HFFc6 (cell line): Measurements from ENCODE around the gene KLHL33. TPM values are rescaled to one million over a fixed set of nuclear protein-coding genes. Genes with fewer than 3 reads are reported as not detected.
"Not testable (repeated sequence)": the region's sequence is repeated elsewhere in the genome, so short reads cannot be mapped to it uniquely, and the experiment has no call there.

Experiments used
- DNase-seq: peaks from one replicate; pipeline ENCODE4 v3.0.0-alpha.2; 2018
- H3K27ac Mint-ChIP-seq: 2 replicates; pipeline ENCODE4 v1.8.0; 2020; ENCODE audit warnings: mild to moderate bottlenecking, mixed read lengths
- H3K27me3 Mint-ChIP-seq: 2 replicates; pipeline ENCODE4 v1.8.0; 2021; ENCODE audit warnings: mild to moderate bottlenecking, moderate library complexity, mixed read lengths; ENCODE audit not compliant: insufficient read depth
- H3K36me3 Mint-ChIP-seq: 2 replicates; pipeline ENCODE4 v1.8.0; 2021; ENCODE audit warnings: low read depth, mixed read lengths
- H3K4me1 Mint-ChIP-seq: 2 replicates; pipeline ENCODE4 v1.8.0; 2020; ENCODE audit warnings: low read depth, mixed read lengths
- H3K4me3 Mint-ChIP-seq: 2 replicates; pipeline ENCODE4 v1.8.0; 2020; ENCODE audit warnings: mild to moderate bottlenecking, moderate library complexity, mixed read lengths
- H3K9me3 Mint-ChIP-seq: 2 replicates; pipeline ENCODE4 v1.8.0; 2020; ENCODE audit warnings: mild to moderate bottlenecking, mixed read lengths
- total RNA-seq, 6 experiments: library from RNA; stranded (reverse); fragmentation: NEBNext Ultra II Directional; extraction: Animal tissue kit (Norgen Biotek cat#: 25700); gene quantifications; 2 replicates in 1 of 6; 3 replicates in 5 of 6; pipeline ENCODE4 v1.2.3, GENCODE V29; 2021
- TF ChIP-seq, protein P1 (sequence below): fragments of 200-600 bp; sonication (generic); IDR thresholded peaks from 2 replicates; pipeline ENCODE4 v1.5.0; 2021; ENCODE audit warnings: antibody characterized with exemption, mild to moderate bottlenecking

KLHL33 gene
- total RNA-seq, 6 experiments from 2014 or later: 0.05 TPM; not detected in 5

DNA sequence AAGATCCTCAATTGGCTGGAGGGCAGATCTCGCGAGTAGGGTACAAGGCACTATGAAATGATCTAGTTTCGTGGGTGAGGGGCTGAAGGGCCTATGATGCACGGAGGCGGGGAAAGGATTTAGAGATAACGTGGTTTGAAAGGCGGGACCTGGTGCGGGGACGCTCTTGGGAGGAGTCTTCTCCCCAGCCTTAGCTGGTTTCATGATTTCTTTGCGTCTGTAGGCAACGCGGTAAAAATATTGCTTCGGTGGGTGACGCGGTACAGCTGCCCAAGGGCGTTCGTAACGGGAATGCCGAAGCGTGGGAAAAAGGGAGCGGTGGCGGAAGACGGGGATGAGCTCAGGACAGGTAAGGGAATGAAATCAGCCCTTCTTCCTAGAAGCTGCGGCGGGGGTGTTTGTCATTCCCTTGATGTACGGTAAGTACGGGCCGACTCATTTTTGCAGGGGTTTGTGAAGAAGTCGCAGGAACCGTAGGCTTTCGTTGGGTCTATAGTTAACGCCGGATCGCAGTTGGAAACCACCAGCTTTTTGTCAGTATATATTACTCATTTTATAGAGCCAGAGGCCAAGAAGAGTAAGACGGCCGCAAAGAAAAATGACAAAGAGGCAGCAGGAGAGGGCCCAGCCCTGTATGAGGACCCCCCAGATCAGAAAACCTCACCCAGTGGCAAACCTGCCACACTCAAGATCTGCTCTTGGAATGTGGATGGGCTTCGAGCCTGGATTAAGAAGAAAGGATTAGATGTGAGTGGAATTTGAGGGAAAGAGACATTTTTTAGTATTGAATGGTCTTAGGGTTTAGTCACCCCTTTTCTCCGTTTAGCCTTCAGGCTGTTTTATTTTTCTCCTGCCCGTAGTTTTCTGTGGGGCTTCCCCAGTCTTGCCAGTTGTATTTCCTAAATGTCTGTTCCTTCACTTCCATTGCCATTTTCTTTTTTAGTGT is 19.7 kb upstream of the KLHL33 start:
- Mint-ChIP-seq H3K4me3 (no peak overlapping the region), H3K9me3 (no peaks in the 10 kb centered on the region), H3K4me1 (peaks cover 15% of the 10 kb centered on the region), H3K27ac (no peak overlapping the region), H3K27me3 (peaks cover 2% of the 10 kb centered on the region; the same call in 1 of the 2 replicates), H3K36me3 (peaks cover 27% of the 10 kb centered on the region)
- TF ChIP-seq, protein P1, sequence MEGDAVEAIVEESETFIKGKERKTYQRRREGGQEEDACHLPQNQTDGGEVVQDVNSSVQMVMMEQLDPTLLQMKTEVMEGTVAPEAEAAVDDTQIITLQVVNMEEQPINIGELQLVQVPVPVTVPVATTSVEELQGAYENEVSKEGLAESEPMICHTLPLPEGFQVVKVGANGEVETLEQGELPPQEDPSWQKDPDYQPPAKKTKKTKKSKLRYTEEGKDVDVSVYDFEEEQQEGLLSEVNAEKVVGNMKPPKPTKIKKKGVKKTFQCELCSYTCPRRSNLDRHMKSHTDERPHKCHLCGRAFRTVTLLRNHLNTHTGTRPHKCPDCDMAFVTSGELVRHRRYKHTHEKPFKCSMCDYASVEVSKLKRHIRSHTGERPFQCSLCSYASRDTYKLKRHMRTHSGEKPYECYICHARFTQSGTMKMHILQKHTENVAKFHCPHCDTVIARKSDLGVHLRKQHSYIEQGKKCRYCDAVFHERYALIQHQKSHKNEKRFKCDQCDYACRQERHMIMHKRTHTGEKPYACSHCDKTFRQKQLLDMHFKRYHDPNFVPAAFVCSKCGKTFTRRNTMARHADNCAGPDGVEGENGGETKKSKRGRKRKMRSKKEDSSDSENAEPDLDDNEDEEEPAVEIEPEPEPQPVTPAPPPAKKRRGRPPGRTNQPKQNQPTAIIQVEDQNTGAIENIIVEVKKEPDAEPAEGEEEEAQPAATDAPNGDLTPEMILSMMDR: no peak
- DNase-seq: peak; percentile 84

DNA sequence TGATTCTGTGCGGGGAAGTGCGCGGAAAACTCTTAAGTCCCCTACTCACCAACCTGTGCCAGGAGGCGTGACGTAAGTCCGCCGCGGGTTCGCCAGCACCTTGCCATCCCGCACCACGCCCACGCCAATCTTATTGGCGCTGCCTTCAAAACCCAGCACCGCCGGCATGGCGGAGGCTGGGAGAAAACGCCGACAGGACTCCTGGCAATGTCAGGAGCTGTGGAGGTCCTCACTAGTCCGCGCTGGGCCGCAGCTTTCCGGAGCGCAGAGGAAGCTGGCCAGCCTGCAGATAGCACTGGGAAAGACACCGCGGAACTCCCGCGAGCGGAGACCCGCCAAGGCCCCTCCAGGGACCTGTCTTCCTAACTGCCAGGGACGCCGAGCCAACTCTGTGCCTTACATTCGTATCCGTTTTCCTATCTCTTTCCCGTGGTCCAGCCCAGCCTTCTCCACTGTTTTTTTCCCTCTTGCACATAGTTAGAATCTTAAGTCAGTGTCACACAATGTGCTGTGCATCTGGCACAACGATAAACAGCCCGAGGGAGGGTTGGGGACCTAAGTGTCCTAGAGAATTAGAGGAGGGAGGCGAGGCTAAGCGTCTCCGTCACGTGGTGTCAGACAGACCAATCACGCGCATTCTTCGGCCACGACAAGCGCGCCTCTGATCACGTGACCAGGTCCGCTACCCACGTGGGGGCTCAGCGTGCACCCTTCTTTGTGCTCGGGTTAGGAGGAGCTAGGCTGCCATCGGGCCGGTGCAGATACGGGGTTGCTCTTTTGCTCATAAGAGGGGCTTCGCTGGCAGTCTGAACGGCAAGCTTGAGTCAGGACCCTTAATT is 18.8 kb upstream of the KLHL33 start, which contains the start of the genes APEX1 and OSGEP:
TSS of gene APEX1 (plus strand) at position 711 of the 839 bp plus-strand sequence. CDS start 420 bp downstream, outside the sequence.
TSS of gene OSGEP (minus strand) at position 297 of the 839 bp plus-strand sequence. CDS start at position 168, 129 bp downstream.
- peak; percentile 98 for DNase-seq
- H3K36me3 Mint-ChIP-seq: peaks cover 24% of the 10 kb centered on the region
- TF ChIP-seq, protein P1: no peak
- peaks cover 1% of the 10 kb centered on the region; the same call in 1 of the 2 replicates for H3K27me3 Mint-ChIP-seq
- H3K4me3 Mint-ChIP-seq: no peak within 1 kb of the TSS
- H3K4me1 Mint-ChIP-seq: peaks cover 6% of the 10 kb centered on the region
- H3K27ac Mint-ChIP-seq: no peak within 1 kb of the TSS
- H3K9me3 Mint-ChIP-seq: no peaks in the 10 kb centered on the region

DNA sequence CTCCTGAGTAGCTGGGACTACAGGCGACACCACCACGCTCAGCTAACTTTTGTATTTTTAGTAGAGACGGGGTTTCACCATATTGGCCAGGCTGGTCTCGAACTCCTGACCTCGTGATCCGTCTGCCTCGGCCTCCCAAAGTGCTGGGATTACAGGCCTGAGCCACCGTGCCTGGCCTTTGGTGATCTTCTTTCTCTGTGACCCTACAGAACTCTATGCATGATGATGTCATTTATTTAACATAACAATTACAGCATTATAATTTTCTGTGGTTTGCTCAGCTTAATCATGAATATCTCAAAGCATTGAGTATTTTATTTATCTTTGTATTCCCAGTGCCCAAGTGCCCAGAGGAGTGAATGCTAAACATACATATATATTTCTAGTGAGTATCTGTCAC is 16.9 kb upstream of the KLHL33 start:
- not testable (repeated sequence) for H3K27me3 Mint-ChIP-seq, H3K4me1 Mint-ChIP-seq, DNase-seq, H3K9me3 Mint-ChIP-seq, H3K27ac Mint-ChIP-seq
- peaks cover 37% of the 10 kb centered on the region for H3K36me3 Mint-ChIP-seq
- H3K4me3 Mint-ChIP-seq: 0 out of 2 replicates have a peak overlapping the region, but pooled peaks have one; percentile 9

DNA sequence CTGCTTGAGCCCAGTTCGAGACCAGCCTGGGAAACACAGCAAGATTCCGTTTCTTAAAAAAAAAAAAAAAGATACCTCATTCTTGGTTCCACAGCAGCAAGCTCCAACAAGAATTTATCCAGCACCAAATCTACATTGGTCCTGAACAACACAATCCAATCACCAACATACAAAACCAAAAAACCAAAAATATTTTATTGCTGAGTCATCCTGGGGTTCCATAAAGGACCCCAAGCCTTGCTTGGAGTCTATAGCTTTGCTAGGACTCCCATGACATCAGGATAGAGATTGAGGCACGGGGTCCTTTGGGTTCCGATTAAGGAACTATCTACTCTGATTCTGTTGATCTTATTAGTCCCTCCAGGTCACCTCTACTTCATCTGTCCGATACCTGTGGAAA is 10.9 kb upstream of the KLHL33 start:
- TF ChIP-seq, protein P1: no peak
- no peak for DNase-seq
- no peak overlapping the region for H3K4me3 Mint-ChIP-seq
- H3K9me3 Mint-ChIP-seq: no peaks in the 10 kb centered on the region
- no peaks in the 10 kb centered on the region; the same call in 1 of the 2 replicates for H3K27me3 Mint-ChIP-seq
- H3K27ac Mint-ChIP-seq: no peak overlapping the region
- peaks cover 33% of the 10 kb centered on the region for H3K36me3 Mint-ChIP-seq
- no peaks in the 10 kb centered on the region for H3K4me1 Mint-ChIP-seq

DNA sequence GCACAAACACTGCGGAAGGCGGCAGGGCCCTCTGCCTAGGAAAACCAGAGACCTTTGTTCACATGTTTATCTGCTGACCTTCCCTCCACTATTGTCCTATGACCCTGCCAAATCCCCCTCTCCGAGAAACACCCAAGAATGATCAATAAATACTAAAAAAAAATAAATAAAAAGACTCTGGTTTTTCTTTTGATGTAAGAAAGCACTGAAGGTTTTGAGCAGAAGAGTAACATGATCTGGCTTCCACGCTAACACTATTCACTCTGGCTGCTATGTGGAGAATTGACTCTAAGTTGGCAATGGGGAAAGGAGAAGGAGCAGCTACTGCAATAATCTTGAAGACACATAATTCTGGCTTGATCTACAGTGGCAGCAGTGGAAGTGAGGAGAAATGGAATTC is 7.7 kb upstream of the KLHL33 start:
- H3K36me3 Mint-ChIP-seq: peaks cover 15% of the 10 kb centered on the region
- H3K4me3 Mint-ChIP-seq, H3K27me3 Mint-ChIP-seq: not testable (repeated sequence)

DNA sequence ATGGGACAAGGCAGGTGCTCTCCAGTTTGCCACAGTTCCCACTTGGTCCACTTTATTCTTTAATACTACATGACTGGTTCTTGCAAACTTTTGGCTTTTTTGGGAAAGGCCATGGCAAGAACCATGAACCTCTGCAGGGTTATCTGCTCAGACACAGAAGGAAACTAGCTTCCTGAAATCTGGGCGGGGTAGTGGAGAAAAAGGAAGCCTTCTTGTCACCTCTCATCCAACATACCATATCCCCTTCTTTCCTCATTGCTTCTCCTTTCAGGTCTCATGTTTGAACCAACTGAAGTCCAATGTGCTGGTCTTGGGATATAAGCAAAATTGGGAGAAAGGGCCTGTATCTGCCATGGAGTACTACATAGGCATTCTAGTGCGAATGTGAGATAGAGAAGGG is 5.5 kb upstream of the KLHL33 start:
- Mint-ChIP-seq H3K4me1 (peaks cover 8% of the 10 kb centered on the region; the same call in 1 of the 2 replicates), H3K36me3 (no peaks in the 10 kb centered on the region), H3K4me3 (no peak overlapping the region), H3K27me3 (peaks cover 4% of the 10 kb centered on the region), H3K27ac (no peak overlapping the region), H3K9me3 (no peaks in the 10 kb centered on the region)
- TF ChIP-seq, protein P1: no peak
- no peak for DNase-seq

More for the DNA sequence above, 7.7 kb upstream of the KLHL33 start:
- DNase-seq, H3K9me3 Mint-ChIP-seq, H3K27ac Mint-ChIP-seq, H3K4me1 Mint-ChIP-seq: not testable (repeated sequence)
